NCI-H187 treated with DMSO at 0.1 percent for 48 hours (cell line): ENCODE results near the gene AP4M1.
"Not testable (repeated sequence)": the region's sequence is repeated elsewhere in the genome, so short reads cannot be mapped to it uniquely, and the experiment has no call there.

ENCODE experiments used
- DNase-seq: peaks from one replicate; lab custom pipeline; 2025; lab: John Stamatoyannopoulos, UW

AP4M1 gene

DNA sequence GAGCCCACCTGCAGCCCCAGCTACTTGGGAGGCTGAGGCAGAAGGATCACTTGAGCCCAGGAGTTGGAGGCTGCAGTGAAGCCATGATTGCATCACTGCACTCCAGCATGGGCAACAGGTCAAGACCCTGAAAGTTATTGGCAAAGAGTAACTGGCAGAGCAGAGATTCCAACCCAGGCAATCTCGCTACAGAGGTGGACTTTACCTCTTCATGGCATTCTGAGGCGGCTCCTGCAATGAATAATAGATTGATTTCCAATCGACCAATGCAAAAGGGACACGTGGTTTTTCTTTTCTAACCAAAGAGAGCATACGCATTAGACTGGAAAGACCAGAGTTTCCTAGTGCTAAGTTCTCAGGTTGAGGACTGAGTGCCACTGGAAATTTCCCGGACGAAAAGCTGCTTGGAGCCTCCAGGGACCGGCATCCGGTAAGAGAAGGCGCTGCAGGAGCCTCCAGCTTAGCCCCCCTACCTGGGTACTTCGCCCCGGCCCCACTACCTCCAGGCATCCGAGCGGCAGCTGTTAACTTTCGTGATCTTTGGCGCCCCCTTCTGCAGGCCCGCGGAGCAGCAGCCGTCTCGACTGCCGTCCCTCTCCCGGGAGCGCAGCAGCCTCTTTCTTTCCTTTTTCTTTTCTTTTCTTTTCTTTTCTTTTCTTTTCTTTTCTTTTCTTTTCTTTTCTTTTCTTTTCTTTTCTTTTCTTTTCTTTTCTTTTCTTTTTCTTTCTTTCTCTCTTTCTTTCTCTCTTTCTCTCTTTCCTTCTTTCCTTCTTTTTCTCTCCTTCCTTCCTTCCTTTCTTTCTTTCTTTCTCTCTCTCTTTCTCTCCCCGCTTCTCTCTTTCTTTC lies 29.4 kb downstream of the AP4M1 start:
- DNase-seq, result no peak

DNA sequence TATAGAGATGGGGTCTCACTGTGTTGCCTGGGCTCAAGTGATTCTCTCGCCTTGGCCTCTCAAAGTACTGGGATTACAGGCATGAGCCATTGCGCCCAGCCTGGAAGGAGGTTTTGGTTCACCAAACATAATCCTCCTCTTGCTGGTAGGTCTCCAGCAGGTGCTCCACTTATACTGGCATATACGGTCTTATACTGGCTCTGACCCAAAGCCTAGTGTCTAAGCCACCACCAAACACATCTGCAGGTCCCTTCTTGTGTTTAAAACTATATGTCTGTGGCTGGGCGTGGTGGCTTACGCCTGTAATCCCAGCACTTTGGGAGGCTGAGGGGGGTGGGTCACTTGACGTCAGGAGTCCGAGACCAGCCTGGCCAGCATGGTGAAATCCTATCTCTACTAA lies 30.7 kb downstream of the AP4M1 start:
- no peak for DNase-seq

DNA sequence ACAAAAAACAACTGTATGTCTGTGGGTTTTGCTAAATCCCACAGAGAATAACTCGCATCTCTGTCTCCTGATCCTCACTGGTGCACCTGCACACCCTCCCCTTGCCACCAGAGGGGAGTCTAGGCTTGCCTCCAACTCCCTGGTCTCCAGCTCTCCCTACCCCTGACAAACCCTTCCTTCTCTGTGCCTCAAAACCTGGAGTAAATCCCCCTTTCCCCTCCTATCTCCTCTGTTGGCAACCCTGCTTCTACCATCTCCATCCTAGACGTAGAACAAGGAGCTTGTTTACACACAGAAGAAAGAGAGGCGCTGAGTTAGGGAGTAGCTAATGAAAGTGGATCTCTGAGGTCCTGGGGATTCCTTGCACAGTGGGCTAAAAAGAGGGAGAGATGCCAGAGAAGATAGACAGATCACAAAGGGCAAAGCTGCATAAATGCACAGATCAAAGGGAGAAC lies 31.3 kb downstream of the AP4M1 start:
- peak; percentile 29 for DNase-seq

DNA sequence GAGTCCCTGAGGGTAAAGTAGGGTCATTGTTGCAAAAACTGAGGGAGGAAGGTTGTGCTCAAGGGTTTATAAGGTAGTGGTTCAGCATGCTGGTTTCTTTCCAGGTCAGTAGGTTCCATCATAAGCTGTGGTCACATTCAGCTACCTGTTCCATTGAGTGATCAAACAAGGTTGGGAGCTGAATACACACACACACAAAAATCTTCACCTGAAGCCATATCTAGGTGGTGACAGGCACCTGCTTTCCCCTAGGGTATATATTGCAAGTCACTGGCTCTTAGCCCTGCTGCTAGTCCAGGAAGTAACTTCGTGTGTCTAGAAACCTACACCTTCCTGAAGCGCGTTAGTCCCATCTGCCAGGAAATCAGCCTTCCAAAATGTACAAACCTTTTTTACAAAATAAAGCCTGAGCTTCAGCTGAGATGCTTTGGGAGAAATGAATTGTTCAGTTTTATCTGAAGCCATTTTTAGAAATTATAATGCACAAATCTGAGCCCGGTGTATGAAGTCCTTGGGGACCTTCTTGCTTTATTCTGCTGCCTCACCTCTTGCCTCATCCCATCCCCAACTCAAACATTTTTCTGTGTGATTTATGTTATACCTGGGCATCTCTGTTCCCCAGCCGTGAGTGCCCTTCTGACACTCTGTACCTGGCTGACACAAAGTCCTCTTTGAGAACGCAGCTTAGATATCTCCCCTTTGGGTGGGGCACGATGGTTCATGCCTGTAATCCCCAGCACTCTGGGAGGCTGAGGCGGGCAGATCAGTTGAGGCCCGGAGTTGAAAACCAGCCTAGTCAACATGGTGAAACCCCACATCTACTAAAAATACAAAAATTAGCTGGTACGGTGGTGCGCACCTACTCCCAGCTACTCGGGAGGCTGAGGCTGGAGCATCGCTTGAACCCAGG lies 36.7 kb downstream of the AP4M1 start:
- no peak for DNase-seq

DNA sequence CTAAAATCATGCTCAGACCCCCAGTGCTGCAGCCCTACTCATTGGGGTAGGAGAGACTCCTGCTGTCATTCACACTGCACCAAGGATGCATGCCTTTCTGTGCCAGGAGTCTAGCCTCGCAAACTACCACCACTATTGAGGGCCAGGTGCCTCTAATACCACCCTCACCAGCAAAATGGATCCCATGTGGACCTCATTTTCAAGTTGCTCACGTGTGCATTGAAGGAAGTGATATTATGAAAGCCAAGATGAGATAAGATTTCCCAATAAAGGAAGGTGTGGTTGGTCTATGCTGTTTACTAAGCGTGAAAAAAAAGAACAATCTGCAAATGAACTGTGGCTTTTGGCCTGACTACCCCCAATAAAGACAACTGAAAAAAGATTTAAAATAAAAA lies 40.1 kb downstream of the AP4M1 start:
- DNase-seq, result no peak

DNA sequence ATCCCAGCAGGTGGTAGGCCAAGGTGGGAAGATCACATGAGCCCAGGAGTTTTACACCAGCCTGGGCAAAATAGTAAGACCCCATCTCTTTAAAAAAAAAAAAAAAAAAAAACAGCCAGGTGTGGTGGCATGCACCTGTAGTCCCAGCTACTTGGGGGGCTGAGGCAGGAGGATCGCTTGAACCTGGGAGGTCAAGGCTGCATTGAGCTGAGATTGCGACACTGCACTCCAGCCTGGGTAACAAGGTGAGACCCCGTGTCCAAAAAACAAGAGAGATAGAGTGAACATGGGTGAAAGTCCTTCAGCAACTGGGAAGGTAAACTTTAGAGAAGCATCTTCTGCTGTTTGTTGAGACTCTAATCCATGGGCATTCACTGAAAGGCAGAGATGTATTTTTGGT lies 41.0 kb downstream of the AP4M1 start:
- DNase-seq, result no peak

DNA sequence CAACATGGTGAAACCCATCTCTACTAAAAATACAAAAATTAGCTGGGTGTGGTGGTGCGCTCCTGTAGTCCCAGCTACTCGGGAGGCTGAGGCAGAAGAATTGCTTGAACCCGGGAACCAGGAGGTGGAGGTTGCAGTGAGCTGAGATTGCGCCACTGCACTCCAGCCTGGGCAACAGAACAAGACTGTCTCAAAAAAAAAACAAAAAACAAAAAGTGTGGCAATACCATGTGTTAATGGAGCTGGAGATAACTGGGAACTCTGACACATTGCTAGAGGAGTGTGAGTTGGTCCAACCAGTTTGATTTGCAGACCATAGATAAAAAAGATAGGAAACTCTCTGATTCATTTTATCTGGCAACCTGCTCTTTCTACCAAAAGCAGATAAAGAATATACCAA lies 44.9 kb downstream of the AP4M1 start:
- DNase-seq, result not testable (repeated sequence)

DNA sequence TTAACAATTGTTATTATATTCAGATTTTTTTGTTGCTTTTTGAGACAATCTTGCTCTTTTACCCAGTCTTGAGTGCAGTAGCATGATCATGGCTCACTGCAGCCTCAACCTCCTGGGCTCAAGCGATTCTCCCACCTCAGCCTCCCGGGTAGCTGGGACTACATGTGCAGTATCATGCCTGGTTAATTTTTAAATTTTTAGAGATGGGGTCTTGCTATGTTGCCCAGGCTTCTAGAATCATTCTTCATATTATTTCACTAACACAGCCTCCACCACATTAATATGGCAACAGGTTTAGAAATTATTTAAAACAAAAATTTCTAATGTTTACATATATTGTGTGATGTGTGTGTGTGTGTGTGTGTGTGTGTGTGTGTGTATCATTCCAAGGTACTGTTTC lies 45.8 kb downstream of the AP4M1 start:
- DNase-seq, result no peak

DNA sequence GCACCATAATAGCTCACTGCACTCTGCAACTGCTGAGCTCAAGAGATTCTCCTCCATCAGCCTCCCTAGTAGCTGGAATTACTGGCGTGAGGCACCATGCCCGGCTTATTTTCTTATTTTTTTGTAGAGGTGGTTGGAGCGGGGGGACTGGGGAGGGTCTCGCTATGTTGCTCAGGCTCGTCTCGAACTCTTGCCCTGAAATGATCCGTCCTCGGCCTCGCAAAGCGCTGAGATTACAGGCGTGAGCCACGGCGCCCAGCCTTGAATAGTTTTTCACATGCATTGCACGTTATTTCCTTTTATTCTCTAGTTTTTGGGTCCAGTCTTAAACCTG lies 46.7 kb downstream of the AP4M1 start:
- DNase-seq, result no peak

DNA sequence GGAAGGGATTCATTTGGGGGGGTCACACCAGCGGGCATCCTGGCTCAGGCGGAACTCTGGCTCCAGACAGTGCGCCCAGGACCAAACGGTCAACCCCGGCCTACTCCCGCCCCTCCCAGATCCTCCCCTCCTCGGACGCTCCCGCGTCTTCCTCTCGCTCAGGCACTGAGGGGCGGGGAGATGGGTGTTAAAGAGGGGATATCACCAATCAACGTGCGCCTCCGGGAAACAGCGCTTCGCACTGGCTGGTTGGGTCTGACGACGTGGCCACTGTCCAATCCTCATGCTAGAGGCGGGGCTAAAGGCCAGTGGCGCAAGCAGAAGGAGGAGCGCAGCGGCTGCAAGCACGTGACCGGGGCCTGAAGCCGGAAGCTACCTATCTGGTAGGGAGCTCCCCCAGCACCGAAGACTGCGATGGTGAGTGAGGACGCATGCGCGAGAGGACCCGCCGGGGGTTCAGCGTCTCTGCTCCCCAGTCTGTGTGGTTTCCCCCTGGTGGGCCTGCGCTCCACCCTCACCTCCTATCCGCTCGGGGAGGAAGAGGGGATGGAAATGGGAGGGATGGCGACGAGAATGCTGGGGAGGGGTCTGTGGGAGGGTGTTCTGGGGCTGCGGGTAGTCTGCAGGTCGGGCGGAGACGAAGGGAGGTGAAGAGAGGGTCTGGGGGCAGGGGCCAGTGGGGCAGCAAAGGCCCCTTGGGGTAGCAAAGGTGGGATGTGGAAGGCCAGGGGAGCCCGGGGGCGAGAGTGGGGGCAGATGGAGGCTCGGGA lies 47.3 kb downstream of the AP4M1 start, which contains the start of gene LAMTOR4:
TSS of gene LAMTOR4 (plus strand) at position 360 of the 770 bp plus-strand sequence. CDS start at position 415, 55 bp downstream.
- DNase-seq, result peak; percentile 98

DNA sequence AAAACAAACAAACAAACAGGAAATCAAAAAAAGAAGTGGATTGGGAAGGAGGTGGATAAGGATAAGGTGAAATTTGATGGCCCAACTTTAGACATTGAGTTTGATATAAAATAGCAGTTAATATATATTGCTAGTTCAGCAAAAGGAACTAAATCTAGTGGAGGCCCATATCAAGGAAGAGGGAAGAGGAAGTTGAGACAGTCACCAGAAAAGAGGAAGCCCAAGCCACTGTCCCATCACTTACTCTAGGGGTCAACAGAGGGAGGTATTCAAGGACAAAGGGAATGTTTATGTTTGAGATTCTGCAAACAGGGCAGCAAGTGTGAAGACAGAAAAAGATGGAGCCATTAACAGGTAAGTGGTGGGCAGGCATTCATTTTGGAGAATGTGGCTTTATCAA lies 51.0 kb downstream of the AP4M1 start:
- DNase-seq, result no peak

DNA sequence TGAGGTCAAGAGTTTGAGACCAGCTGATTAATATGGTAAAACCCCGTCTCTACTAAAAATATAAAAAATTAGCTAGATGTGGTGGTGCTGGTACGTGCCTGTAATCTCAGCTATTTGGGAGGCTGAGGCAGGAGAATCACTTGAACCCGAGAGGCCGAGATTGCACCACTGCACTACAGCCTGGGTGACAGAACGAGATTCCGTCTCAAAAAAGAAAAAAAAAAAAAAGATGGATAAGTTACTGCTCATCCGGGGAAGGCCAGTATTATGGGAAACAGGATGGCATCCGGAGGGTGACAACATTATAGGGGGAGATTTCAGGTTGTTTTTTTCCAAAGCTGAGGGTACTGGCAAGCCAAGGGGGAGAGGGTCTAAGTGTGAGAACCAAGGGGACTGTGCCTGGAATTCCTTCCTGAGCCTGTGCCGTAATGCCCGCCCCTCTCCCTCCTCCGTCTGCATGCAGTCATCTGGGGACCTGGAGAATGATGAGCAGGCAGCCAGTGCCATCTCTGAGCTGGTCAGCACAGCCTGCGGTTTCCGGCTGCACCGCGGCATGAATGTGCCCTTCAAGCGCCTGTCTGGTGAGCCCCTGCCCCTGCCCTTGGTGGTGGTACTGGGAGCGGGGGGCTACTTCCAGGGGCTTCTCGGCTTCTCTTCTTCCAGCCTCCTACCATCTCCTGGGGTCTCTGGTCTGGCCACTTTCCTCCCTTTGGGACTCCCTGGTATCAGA lies 51.7 kb downstream of the AP4M1 start:
- no peak for DNase-seq

DNA sequence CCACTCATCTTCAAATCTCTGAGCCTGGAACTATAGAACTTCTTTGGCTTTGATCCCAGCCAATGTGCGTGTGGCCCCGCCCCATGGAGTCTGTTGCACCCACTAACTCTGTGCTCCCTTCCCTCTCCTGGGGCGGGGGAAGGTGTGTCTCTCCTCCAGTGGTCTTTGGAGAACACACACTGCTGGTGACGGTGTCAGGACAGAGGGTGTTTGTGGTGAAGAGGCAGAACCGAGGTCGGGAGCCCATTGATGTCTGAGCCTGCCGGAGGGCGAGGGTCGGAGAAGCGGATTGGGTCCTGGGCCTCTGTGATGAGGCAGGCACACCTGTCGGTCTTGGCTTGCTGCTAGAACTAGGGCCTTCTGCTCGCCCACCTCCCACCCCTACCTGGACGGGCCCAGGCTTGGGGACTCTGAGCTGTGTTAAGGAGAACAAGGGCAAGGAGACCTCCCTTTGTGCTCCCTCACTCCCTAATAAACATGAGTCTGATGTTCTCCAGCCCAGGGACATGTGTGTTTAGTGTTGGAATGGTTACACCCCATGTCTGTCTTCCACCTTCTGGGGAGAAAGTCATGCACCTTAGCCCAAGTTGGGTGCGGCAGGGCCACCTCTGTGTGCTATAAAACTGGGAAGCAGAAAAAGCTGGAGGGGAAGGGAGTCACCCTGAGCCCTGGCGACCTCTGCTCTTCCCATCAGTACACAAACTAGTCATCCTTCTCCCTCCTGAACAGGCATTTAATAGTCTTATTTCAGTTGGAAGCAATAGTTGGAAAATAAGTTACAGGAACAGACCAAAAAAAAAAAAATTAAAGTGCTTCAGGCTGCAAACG lies 52.5 kb downstream of the AP4M1 start:
- DNase-seq, result no peak

DNA sequence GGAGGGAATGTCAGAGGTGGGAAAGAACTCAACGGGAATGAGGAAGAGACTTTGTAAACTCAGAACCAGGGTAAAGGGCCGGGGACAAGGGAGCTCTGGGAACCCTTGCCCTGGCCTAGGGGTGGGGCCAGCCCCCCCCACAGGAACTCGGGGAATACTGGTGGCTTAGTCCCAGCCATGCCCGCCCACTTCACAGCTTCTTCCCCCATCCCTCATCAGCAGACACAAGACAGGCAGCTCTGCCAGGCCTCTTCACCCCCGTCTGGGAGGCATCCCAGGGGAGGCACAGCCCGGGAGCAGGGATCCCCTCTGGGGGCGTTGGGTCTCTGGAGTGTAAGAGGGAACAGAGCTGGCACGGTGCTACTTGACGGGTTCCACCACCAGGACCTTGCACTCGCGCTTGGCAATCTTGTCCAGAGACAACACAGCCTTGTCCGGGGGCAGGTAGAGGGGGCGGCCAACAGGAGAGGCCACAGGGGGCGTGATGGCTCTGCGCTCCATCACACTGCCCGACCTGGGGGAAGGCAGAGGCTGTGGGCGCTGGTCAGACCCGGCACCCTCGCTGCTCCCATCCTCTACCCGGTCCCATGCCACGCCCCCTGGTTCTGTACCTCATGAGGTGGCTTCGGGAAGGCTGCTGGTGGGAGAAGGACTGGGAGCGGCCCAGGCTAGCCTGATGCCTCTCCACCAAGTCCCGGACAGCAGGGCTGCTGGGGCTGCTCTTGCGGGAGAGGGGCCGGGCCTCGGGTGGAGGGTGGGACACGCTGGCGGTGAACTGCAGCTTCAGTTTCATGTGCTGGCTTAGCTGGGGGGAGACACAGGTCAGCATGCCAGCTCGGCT lies 53.4 kb downstream of the AP4M1 start:
- DNase-seq, result no peak

DNA sequence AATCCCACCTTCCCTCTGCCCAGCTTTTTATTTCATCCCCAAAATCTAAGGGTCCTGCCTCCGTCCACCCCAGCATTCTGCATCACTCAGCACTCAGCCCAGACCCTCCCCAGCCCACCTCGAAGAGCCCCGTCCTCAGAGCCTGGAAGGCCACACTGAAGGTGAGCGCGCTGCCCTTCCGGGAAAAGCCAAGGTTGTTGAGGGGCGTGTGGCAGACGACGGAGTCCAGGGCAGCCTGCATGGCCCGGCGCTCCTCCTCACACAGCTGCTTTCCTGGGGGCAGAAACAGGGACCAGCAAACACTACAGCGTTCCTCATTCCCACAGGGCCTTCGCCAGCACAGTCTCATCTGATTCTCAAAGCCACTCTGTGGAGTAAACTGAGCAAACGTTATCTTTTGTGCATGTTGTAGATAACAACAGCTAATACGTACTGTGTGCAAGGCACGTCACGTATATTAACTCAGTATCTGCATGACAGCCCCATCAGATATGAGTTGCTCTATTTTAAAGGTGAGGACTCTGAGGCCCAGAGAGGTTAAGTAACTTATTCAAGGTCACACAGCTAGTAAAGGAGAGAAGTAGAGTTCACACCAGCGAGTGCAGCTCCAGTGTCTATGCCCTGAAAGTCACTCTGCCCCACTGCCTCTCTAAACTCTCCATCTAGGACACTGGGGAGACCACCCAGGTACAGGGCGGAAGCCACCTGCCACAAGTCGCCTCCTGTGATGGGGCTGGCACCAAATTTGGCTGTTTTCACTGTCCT lies 54.3 kb downstream of the AP4M1 start:
- DNase-seq, result no peak

DNA sequence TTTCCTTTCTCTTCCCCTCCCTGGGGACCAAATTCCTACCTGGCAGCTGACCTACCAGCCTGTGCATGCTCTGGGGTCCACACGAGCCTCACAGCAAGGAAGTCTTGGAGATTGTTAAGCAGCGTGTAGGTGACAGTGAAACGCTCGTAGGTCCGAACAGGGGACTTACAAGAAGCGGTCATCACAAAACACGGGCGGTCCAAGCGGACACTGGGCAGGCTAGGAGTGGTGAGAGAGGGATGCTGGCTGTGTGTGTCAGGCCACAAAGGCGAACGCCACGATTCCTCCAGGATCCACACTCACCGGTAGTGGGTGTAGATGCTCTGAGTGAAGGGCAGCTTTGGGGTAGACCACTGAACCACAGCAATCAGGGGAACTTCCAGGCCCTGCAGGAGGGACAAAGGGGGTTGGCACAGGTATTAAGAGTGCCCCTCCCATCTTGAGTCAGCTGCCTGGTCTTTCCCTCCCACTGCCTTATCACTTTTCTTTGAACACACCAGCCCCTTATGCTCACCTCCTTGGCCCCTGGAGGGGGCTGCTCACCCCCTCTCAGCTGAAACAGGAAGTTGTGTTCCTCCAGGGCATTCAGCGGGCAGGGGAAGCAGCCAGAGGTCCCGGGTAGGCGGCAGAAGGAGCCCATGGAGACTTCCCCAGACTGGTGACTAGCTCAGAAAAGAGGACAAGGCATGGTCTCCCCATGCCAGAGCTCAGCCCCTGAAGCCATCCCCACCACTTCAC lies 55.1 kb downstream of the AP4M1 start:
- no peak for DNase-seq

DNA sequence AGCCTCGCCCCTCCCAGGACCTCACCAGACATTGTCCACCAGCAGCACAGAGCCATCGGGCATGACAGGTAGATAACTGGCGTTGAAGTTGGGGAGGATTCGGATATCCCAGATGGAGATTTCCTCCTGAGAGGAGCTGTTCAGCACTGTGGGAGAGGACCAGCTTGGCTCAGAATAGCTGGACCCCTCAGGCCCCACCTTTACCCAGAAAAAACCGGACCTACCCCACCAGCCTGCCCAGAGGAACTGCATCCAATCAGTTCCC lies 55.6 kb downstream of the AP4M1 start:
- DNase-seq, result no peak
